BJ (cell line): ENCODE results near the gene ZDHHC7. TPM values are rescaled to one million over a fixed set of nuclear protein-coding genes. Genes with fewer than 3 reads are reported as not detected.
"Not testable (repeated sequence)": the region's sequence is repeated elsewhere in the genome, so short reads cannot be mapped to it uniquely, and the experiment has no call there.

Source experiments
- CTCF ChIA-PET: fragments of 350-600 bp; formaldehyde crosslinking; extraction: SDS; loops from one replicate; lab custom pipeline; 2021; ENCODE audit warnings: antibody characterized with exemption, inconsistent platforms; lab: Yijun Ruan, JAX
- POLR2A ChIA-PET: fragments of 300-600 bp; sonication (Branson Sonifier 250); formaldehyde crosslinking; extraction: SDS; loops from one replicate; lab custom pipeline; 2021; ENCODE audit warnings: antibody characterized with exemption; lab: Charles Lee
- DNase-seq: peaks from one replicate; pipeline ENCODE4 v3.0.0-alpha.2; 2011; ENCODE audit warnings: low read depth
- H3K27me3 ChIP-seq: 2 replicates; pipeline ENCODE4 v1.6.0; 2011; ENCODE audit warnings: low read length; ENCODE audit not compliant: control insufficient read depth, insufficient read depth
- H3K36me3 ChIP-seq: 2 replicates; pipeline ENCODE4 v1.5.1; 2011; ENCODE audit warnings: low read length; ENCODE audit not compliant: control insufficient read depth, insufficient read depth
- H3K4me3 ChIP-seq: 2 replicates; pipeline ENCODE4 v1.5.1; 2011; ENCODE audit warnings: low read depth, mild to moderate bottlenecking, control low read depth, low read length
- CTCF ChIP-seq: IDR thresholded peaks from 2 replicates; pipeline ENCODE4 v1.5.1; 2011; ENCODE audit warnings: low read depth, mild to moderate bottlenecking, control low read depth, inconsistent platforms, low read length, moderate library complexity; ENCODE audit not compliant: insufficient read depth
- polyA plus RNA-seq: library from polyadenylated mRNA; depleted of rRNA; stranded (reverse); fragments of >200 nt; gene quantifications from 2 replicates; pipeline ENCODE4 v1.2.3, GENCODE V29; 2011

The ZDHHC7 gene
- polyA plus RNA-seq, 1 experiment, result 111 TPM

GRCh38 chr16:84941921-84942320 is 69.4 kb downstream of the ZDHHC7 start:
- H3K4me3 ChIP-seq, result no peak overlapping the region
- H3K27me3 ChIP-seq, result no peaks in the 10 kb centered on the region
- no peak for TF ChIP-seq CTCF
- POLR2A ChIA-PET, result no interaction called here
- peak; percentile 79 for DNase-seq
- no peaks in the 10 kb centered on the region for H3K36me3 ChIP-seq
- CTCF ChIA-PET, result interaction anchor here (0.8 to 4.1 kb wide), 6 partner anchors 10 to 188 kb away, joined by 3 to 22 read pairs (median 4); no protein-coding TSS in a partner anchor

GRCh38 chr16:84940670-84941551 is 70.4 kb downstream of the ZDHHC7 start:
- CTCF ChIA-PET, result interaction anchor here (0.7 to 4.1 kb wide), 6 partner anchors 11 to 186 kb away, joined by 3 to 22 read pairs (median 4); no protein-coding TSS in a partner anchor
- Histone ChIP-seq H3K4me3 (no peak overlapping the region), H3K36me3 (no peaks in the 10 kb centered on the region), H3K27me3 (no peaks in the 10 kb centered on the region)
- no peak for DNase-seq
- POLR2A ChIA-PET, result no interaction called here
- TF ChIP-seq CTCF, result peak; percentile 53

GRCh38 chr16:84938616-84939015 is 72.7 kb downstream of the ZDHHC7 start:
- CTCF ChIA-PET, result interaction anchor here (1.0 to 2.7 kb wide), 4 partner anchors 12 to 184 kb away, joined by 3 to 10 read pairs (median 7); no protein-coding TSS in a partner anchor
- DNase-seq, H3K4me3 ChIP-seq, POLR2A ChIA-PET, H3K27me3 ChIP-seq, H3K36me3 ChIP-seq: not testable (repeated sequence)

- Histone ChIP-seq H3K4me3 (no peak overlapping the region), H3K27me3 (no peaks in the 10 kb centered on the region), H3K36me3 (no peaks in the 10 kb centered on the region)
- ChIA-PET CTCF (interaction anchor here (1.2 to 2.7 kb wide), 3 partner anchors 15 to 183 kb away, joined by 5 to 10 read pairs (median 5); no protein-coding TSS in a partner anchor), POLR2A (no interaction called here)
- TF ChIP-seq CTCF, result no peak
- no peak for DNase-seq
Observed at GRCh38 chr16:84937196-84938005, 73.9 kb downstream of the ZDHHC7 start.

- no peaks in the 10 kb centered on the region for H3K36me3 ChIP-seq
- TF ChIP-seq CTCF, result no peak
- CTCF ChIA-PET, result interaction anchor here (1.5 to 4.9 kb wide), 4 partner anchors 9 to 178 kb away, joined by 7 to 36 read pairs (median 18); no protein-coding TSS in a partner anchor
- no peaks in the 10 kb centered on the region for H3K27me3 ChIP-seq
- H3K4me3 ChIP-seq, result no peak overlapping the region
- POLR2A ChIA-PET, result no interaction called here
- no peak for DNase-seq
Observed at GRCh38 chr16:84933774-84934631, 77.3 kb downstream of the ZDHHC7 start.
